ENCODE data around the gene DRD4.
"Not testable (repeated sequence)": the region's sequence is repeated elsewhere in the genome, so short reads cannot be mapped to it uniquely, and the experiment has no call there.

The DRD4 gene

DNA sequence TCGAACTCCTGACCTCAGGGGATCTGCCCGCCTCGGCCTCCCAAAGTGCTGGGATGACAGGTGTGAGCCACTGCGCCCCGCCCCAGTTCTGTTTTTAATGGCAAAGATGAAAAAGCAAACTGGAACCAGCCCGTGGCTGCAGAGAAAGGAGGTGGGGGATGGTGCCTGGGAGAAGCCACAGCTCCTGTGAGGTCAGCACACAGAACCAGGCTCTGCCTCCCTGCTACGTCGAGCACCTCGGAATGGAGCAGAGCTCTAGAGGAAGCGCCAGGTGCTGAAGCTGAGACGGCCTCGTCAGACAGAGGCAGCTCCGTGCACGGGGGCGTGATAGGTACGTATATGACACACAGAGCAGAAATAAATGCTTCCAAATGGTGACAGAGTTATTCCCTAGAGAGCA is 8.5 kb downstream of the DRD4 start:
- no peak for DNase-seq

- no peak for DNase-seq
Measured at GRCh38 chr11:646214-646613, 9.1 kb downstream of the DRD4 start.

GRCh38 chr11:647672-648158 is 10.6 kb downstream of the DRD4 start:
- not testable (repeated sequence) for DNase-seq

DNA sequence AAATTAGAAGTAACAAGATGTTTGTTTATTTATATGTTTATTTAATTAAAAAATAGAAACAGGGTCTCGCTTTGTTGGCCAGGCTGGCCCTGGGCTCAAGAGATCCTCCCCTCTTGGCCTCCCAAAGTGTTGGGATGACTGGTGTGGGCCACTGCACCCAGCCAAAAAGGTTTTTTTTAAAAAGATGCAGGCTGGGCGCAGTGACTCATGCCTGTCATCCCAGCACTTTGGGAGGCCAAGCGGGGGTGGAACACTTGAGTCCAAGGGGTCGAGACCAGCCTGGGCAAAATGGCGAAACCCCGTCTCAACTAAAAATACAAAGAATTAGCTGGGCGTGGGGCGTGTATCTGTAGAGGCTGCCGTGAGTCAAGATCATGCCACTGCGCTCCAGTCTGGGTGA is 13.4 kb downstream of the DRD4 start:
- no peak for DNase-seq

GRCh38 chr11:653136-653535 is 16.1 kb downstream of the DRD4 start:
- DNase-seq = not testable (repeated sequence)

DNA sequence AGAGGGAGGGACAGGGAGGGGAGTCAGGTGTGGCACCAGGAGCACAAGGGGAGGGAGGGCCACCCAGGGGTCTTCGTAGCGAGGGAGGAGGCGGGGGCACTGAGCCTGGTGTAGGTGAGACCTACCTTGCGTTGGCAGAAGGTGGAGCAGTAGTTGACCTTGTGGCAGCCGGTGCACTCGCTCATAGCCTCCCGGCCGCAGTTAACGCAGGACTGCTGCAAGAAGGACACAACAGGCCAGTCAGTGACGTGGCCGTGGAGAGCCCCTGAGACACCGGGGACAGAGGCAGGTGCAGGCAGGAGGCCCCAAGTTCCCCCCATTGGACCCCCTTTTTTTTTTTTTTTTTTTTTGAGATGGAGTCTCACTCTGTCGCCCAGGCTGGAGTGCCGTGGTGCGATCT is 16.8 kb downstream of the DRD4 start:
- no peak for DNase-seq

GRCh38 chr11:654444-654843 is 17.4 kb downstream of the DRD4 start:
- DNase-seq = not testable (repeated sequence)

DNA sequence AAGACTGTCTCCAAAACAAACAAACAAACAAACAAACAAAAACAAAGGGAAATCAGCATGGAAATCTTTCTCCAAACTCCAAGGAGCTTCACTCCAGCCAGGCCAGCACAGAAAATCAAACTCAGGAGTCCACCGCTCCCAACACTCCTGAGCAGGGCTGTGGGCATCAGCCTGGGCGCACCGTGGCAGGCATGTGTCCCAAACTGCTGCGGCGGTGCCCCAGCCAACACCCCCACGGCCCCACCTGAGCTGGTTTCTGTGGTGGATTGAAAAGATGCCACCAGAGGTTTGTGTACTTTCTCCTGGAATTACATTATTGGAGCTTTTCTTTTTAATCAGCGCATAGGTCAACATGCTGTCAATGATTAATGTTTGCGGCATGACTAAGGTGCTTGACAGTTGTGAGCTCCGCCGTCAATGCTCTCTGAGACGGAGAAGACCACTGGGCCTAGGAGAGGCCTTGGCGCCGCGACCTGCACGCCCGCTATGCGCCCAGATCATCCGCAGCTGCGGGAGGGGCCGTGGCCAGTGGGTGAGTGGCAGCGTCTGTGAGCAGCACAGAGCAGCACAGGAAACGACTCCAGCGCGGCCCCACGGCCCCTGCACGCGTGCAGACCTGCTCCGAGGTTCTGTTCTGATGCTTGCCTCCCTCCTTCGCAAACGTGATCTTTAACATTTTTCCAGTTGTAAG is 18.1 kb downstream of the DRD4 start:
- DNase-seq = no peak

- DNase-seq = no peak
Measured at GRCh38 chr11:656426-656825, 19.4 kb downstream of the DRD4 start.

DNA sequence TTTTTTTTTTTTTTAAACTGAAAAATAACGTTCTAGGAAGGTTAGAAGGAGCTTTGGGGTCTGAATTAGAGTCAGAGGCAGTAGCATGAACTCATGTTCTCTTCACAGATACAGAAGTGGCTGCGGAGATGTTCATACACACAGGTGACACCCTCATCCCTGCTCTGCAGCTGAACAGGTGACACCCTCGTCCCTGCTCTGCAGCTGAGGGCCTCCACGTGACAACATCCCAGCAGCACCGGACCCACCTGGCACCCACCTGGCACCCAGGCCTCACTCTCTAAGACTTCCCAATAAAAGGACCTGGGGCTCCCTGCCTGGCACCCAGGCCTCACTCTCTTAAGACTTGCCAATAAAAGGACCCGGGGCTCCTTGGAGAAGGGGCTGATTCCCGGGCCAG is 19.8 kb downstream of the DRD4 start:
- DNase-seq = no peak

- no peak for DNase-seq
Measured at GRCh38 chr11:657691-658126, 20.6 kb downstream of the DRD4 start.

- no peak for DNase-seq
Measured at GRCh38 chr11:659532-660085, 22.5 kb downstream of the DRD4 start.

DNA sequence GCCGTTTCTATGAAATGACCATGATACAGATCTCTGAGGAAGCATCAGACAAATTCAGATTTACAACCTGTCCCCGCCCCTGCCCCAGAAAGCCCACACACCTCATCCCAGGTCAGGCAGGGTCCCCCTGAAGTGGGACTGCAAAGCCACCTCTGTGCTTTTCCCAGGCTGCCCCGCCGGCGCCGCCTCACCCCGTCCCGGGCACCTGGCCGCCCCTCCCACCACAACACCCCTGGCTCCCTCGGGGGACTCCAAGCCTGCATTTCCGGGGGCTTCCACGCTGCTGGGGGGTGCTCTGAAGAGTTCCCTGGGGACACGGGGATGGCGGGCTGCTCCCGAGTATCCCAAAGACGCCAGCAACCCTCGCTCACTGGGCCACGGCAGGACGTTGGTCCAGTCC is 23.2 kb downstream of the DRD4 start:
- DNase-seq = no peak

GRCh38 chr11:660681-661444 is 23.8 kb downstream of the DRD4 start:
- DNase-seq = no peak

DNA sequence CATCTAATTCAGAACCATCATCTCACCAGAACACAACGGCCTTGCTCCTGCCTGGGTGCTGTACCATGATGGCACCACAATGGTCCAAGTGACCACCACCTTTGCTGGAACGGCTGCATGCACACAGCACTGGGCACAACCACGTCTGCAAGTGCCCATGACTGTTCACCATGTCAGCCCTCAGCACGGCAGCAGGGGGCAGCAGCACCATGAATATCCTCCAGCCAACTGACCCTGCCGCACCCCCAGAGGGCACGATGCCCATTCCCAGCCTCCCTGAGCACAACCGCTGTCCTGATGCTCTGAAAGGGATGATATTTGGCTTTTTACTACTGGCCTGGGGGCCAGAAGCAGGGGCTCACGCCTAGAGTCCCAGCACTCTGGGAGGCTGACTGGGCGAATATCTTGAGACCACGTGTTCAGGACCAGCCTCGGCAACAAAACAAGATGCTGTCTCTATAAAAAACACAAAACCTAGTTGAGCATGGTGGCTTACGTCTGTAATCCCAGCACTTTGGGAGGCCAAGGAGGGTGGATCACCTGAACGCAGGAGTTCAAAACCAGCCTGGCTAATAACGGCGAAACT is 25.7 kb downstream of the DRD4 start:
- DNase-seq = no peak

DNA sequence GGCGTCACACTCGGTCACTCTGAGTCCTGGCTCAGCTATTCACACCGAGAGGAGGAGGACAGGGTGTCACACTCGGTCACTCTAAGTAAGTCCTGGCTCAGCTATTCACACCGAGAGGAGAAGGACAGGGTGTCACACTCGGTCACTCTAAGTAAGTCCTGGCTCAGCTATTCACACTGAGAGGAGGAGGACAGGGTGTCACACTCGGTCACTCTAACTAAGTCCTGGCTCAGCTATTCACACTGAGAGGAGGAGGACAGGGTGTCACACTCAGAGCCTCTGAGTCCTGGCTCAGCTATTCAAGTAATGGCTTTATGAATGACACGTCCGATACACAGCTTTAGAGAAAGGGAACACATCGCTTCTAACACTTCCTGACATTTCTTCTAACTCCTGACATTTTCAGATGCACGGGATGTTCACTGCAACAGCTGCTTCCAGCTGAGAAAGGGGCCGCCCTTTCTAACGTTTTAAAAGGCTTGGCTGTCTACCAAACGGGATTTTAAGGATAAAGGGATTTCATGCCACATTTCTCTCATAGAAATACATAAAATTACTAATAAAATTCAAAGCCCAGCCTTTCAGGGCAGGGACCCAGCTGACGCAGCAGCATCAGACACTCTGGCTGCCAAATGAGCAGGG is 28.1 kb downstream of the DRD4 start:
- DNase-seq = no peak

DNA sequence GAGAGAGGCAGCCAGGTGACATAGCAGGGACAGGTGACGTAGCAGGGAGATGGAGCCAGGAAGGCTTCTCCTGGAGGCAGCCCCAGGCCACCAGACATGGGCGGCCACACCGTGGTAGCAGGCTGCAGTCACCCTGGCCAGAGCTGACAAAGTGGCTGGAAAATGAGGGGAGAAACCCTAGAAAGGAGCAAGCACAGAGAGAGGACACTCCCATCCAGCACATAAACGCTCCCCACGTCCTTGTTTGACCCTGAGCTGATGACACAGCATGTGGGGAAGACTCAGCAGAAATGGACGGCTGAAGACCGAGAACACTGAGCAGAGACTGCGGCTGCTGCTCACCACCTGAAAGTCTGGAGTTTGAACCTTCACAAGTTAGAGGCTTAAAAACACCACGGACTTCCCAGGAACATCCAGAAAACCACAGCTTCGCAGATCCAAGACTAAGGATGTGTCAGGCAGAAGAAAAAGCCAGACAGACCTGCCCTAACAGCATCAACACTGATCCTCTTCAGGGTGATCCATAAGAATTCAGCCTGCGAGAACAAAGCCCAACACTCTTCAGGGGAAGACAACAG is 28.7 kb downstream of the DRD4 start:
- DNase-seq = no peak

DNA sequence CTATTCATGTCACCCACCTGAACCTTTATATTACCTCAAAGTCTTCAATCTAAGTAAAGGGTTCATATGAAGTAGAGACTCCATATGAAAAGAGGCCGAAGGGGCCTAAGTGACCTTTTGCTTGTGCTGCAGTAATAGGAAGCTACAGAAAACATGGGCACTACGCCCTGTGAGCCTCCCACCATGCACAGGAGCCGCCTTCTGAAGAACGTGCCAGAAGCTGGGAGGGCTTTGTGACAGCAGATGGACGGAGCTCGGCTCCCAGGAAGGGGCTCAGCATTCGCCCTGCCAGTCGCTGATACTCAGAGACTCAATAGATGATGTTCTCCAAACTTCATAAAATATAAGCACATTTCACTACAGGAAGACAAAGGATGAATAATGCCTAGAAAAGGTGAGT is 36.8 kb downstream of the DRD4 start:
- no peak for DNase-seq

GRCh38 chr11:674406-674805 is 37.3 kb downstream of the DRD4 start:
- DNase-seq = no peak

DNA sequence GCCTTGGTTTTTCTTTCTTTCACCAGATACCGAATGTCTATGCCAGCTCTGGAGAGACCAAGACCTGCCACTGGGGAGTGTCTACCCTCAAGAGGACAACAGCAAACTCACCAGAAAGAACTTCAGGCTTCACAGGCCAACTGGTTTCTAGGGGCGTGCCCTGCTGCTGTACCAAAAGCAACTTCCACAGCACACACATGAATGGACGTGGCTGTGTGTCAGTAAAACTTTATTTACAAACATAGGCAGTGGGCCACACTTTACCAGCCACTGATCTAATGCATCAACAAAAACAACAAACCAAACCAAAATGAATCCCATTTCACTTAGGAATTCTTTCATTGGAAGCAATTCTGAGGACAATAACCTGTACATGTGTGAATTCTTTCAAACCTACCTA is 41.2 kb downstream of the DRD4 start:
- DNase-seq = no peak

- no peak for DNase-seq
Measured at GRCh38 chr11:679271-680207, 42.5 kb downstream of the DRD4 start.

- DNase-seq = no peak
Measured at GRCh38 chr11:680476-680875, 43.4 kb downstream of the DRD4 start.

All from NCI-H524 treated with DMSO at 0.1 percent for 48 hours (cell line).